LNCAP (cell line): ENCODE results near the gene DHRS12.

Experiments used
- TF ChIP-seq, protein P1 (sequence below): fragments of 450-650 bp; IDR thresholded peaks from 2 replicates; pipeline ENCODE4 v1.5.1; 2017; ENCODE audit warnings: mild to moderate bottlenecking

The DHRS12 gene

DNA sequence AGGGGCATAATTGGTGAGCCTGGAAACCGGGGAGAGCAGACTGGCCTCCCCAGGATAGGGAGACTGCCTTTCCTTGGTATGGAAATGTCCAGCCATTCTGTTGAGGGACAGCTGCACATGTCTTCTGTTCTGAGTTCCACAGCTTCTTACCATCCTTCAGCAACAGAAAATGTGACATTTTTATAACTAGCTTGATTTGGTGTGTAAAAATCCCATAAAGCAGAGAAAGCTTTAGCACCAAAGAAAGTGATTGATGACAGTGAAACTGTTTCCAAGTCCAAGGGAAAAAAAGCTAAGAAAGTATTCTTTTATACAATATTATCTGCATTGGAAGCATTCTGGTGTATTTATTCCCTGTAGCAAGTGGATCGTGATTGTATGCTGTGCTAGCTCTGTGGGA is 61.9 kb downstream of the DHRS12 start:
- TF ChIP-seq, protein P1, sequence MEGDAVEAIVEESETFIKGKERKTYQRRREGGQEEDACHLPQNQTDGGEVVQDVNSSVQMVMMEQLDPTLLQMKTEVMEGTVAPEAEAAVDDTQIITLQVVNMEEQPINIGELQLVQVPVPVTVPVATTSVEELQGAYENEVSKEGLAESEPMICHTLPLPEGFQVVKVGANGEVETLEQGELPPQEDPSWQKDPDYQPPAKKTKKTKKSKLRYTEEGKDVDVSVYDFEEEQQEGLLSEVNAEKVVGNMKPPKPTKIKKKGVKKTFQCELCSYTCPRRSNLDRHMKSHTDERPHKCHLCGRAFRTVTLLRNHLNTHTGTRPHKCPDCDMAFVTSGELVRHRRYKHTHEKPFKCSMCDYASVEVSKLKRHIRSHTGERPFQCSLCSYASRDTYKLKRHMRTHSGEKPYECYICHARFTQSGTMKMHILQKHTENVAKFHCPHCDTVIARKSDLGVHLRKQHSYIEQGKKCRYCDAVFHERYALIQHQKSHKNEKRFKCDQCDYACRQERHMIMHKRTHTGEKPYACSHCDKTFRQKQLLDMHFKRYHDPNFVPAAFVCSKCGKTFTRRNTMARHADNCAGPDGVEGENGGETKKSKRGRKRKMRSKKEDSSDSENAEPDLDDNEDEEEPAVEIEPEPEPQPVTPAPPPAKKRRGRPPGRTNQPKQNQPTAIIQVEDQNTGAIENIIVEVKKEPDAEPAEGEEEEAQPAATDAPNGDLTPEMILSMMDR, result no peak

DNA sequence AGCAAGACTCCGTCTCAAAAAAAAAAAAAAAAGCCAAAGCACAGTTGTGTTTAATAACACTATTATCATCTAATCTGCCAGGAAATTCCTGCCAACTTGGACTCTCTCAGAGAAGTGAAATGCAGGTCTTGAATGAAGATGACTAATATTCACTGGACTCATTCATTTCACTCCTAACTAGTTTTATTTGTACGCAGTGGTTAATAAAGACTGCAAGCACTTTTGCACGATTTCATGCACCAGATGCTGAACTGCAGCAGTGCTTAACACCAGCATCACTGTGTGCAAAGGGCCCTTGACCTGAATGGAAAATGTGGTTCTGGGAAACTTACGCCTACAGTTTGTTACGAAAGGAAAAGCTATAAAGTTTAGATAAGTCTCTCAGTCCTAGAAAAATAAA is 63.3 kb downstream of the DHRS12 start:
- TF ChIP-seq, protein P1, result no peak

DNA sequence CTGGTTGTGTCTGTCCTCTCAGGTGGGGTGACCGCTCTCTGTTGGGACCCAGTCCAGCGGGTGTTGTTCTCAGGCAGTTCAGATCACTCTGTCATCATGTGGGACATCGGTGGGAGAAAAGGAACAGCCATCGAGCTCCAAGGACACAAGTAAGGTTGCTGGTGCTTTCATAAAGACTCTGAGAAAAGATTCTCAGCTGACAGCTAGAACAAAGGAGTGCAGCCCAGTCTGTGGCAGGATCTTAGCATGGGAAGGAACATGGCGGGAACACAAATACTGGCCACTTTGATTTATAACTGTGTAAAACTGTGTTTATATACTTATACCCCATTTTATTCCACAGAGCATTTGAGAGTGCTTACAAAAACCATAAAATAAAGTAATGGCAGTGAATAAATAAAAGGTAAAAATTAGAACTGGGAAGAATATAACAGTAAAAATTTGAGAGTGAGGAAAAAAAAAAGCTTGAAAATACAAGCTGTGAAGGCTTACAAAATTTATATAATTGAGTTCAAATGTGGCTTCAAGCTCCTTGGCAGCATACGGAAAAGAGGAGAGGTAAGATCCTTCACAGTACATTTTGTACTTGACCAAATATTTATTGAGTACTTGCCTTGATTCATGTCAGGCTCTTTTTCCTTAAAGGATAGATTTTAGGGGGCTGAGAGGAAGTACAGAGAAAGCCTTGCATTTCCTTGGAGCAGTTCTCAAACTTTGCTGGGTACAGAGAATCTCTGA is 64.8 kb downstream of the DHRS12 start:
- TF ChIP-seq, protein P1, result no peak

DNA sequence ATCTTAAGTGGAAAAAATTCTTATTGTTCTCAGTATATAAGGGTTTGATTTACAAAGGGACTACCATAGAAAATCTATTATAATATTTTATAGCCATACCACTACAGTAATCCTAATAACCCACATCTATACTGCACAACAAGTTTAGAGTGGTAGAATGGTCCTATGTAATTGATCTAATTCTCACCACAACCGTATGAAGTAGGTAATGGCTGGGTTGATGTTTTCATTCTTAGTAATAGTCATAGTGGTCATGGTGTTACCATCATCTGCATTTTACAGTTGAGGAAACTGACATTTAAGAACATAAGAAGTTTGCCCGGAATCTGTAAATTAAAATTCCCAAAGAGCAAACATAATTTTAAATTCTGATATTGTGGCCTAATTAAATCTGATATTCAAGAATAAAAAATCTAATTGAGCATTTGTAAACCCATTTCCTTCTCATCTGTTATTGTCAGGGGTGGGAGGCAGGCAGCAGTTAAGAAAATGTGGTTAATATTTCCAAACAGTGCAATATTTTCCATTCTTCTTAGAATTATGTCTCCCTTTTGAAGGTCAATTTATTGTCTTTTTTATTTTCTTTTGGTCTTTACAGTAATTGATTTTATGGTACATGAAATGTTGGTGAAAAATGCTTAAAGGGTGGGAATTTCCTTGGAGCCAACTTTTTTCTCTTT is 65.6 kb downstream of the DHRS12 start:
- TF ChIP-seq, protein P1, result no peak

DNA sequence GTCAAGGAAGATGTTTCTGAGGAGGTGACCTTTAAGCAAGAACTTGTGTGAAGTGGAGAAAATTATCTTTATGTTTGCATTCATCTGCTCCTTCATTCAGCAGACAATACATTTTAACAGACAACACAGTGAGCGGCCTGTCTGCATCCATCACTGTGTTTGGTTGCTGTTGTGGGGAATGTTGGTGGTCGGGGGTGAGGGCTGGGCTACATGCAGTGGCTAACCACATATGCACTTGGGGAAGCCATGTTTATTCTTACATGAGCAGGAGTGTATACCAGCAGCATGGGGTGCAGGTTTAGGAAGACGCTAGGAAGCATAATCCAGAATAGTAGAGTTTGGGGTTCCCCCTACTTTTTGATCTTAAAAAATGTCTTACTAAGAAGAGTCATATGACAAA is 66.4 kb downstream of the DHRS12 start:
- TF ChIP-seq, protein P1, result no peak

DNA sequence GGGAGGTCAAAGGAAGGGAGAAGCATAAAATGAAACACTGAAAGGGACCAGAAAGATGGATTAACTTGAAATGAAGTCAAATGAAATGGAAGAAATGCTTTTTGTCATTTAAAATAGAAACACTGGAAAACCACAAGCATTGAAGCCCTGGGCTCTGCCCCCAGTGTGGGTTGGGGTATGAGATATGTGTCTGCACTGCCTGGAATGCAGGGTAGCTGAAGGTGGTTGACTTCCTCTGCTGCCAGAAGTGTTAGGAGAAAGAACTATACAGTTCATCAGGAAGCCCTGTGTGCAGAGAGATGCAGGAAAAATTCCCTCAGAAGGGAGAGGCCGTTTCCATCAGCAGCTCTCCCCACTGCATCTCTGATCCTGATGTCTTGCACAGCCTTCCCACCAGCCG is 69.2 kb downstream of the DHRS12 start:
- TF ChIP-seq, protein P1, result no peak

DNA sequence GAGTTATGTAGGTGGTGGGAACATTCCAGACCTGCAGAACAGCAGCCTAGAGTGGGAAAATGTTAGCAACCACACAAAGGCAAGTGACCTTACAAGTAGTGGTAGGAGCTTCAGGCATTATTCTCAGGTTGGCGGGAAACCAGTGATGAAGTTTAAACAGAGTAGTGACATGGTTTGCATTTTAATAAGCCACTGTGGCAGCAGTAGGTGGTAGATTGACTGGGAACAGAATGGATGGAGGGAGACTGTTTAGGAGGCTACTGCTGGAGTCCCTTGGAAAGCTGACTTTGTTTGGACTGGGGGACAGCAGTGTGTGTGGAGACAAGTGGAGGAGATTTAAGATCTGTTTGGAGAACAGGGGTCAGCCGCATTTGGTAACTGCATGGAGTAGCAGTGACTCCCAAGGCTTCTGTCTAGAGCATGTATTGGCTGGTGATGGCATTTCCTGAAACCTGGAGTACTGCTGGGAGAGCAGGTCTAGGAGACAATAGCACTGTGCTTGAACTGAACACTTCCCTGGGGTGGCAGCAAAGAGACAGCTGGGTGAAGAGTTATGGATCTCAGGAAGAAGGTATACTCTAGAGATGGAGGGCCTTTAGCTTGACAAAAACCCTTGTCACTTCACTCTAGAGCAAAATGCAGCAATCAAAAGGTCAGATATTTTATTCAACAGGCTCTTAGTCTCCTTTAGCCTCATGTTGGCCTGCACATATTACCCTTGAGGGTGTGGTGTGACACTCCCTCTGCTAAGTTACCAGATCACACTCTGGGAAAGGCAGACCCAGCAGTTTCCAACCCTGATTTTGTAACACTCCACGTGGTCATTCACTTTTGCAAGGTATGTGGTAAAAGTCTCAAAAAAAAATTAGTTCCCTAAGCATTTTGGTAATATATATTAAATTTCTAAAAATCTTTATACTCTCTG is 70.3 kb downstream of the DHRS12 start:
- TF ChIP-seq, protein P1, result no peak
